Body of pancreas (tissue), 4 donors: ENCODE measurements around the gene TSPAN32.

Experiments used
- CTCF ChIP-seq, 7 experiments: fragments of 450-650 bp in 4 of 7; fragments of 200-600 bp in 3 of 7; sonication (generic) in 3 of 7; IDR thresholded peaks; one replicate each; pipeline ENCODE4 v1.5.1; 2016 to 2019; ENCODE audit warnings: antibody characterized with exemption in 7 of 7
- POLR2A ChIP-seq, 3 donors: fragments of 450-650 bp; IDR thresholded peaks; one replicate each; pipeline ENCODE4 v1.6.1; 2016; ENCODE audit warnings: antibody characterized with exemption in 3 of 3, mild to moderate bottlenecking in 2 of 3

GRCh38 chr11:2359557-2359956 lies 57.7 kb downstream of the TSPAN32 start:
- TF ChIP-seq POLR2A (IDR thresholded peaks at IDR 0.05) (no peak), CTCF (IDR thresholded peaks at IDR 0.05) (no peak)
